AG04449 (cell line): Measurements from ENCODE around the gene PSD.

Experiments
- CTCF ChIA-PET: fragments of 350-600 bp; formaldehyde crosslinking; extraction: SDS; loops from one replicate; lab custom pipeline; 2021; ENCODE audit warnings: antibody characterized with exemption; lab: Yijun Ruan, JAX
- POLR2A ChIA-PET: fragments of 400-600, 350-600 bp; formaldehyde crosslinking; extraction: SDS; loops from one replicate; lab custom pipeline; 2020; ENCODE audit warnings: antibody characterized with exemption, inconsistent platforms; lab: Yijun Ruan, JAX
- DNase-seq: peaks from one replicate; pipeline ENCODE4 v3.0.0-alpha.2; 2010; ENCODE audit warnings: low read depth, low spot score
- H3K4me3 ChIP-seq: 2 replicates; pipeline ENCODE4 v1.5.1; 2011; ENCODE audit warnings: low read depth, mild to moderate bottlenecking, control low read depth, low read length
- TF ChIP-seq, protein P1 (sequence below): IDR thresholded peaks from one replicate; pipeline ENCODE4 v1.5.1; 2011; ENCODE audit warnings: mild to moderate bottlenecking, moderate library complexity, low read length, control low read depth, inconsistent platforms; ENCODE audit not compliant: insufficient read depth; ENCODE audit errors: missing control alignments

PSD gene

DNA sequence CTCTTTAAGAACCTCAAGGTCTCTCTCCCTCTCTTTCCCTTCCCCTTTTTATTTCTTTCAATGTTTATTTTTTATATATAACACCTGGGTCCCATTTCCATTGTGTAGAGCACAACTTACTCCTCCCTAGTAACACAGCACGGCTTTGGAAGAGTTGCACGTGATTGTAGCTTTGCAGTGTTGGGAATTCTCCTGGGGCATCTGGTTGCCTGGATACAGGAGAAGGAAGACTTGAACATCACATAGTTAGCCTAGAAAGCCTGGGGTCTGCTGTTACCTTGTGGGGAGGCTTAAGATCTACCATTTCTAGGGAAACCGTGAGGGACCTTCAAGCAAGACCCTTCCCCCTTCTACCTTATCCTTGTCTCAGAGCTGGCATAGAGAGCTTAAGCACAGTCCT lies 64.1 kb downstream of the PSD start:
- no peak for DNase-seq
- TF ChIP-seq, protein P1, sequence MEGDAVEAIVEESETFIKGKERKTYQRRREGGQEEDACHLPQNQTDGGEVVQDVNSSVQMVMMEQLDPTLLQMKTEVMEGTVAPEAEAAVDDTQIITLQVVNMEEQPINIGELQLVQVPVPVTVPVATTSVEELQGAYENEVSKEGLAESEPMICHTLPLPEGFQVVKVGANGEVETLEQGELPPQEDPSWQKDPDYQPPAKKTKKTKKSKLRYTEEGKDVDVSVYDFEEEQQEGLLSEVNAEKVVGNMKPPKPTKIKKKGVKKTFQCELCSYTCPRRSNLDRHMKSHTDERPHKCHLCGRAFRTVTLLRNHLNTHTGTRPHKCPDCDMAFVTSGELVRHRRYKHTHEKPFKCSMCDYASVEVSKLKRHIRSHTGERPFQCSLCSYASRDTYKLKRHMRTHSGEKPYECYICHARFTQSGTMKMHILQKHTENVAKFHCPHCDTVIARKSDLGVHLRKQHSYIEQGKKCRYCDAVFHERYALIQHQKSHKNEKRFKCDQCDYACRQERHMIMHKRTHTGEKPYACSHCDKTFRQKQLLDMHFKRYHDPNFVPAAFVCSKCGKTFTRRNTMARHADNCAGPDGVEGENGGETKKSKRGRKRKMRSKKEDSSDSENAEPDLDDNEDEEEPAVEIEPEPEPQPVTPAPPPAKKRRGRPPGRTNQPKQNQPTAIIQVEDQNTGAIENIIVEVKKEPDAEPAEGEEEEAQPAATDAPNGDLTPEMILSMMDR = no peak
- CTCF ChIA-PET = interaction anchor here (1.1 to 26.8 kb wide), 8 partner anchors 12 to 186 kb away, joined by 3 to 942 read pairs (median 62); partner anchors contain the start of genes ELOVL3 and PITX3
- POLR2A ChIA-PET = no interaction called here
- no peak overlapping the region for H3K4me3 ChIP-seq
